IMR-90 (cell line): ENCODE data around the gene H3-3A.

Source experiments
- MAZ ChIP-seq: IDR thresholded peaks from 2 replicates; pipeline ENCODE4 v1.6.1; 2012; ENCODE audit warnings: low read depth, mild to moderate bottlenecking, low read length, improper control_type of control experiment, moderate library complexity, borderline replicate concordance
- POLR2A ChIP-seq: IDR thresholded peaks from 2 replicates; pipeline ENCODE4 v1.6.1; 2012; ENCODE audit warnings: mild to moderate bottlenecking, low read depth, low read length
- TF ChIP-seq, protein P1 (sequence below): conservative IDR thresholded peaks from 2 replicates; pipeline ENCODE4 v1.5.1; 2012; ENCODE audit warnings: mild to moderate bottlenecking, low read depth, low read length, improper control_type of control experiment

DNA sequence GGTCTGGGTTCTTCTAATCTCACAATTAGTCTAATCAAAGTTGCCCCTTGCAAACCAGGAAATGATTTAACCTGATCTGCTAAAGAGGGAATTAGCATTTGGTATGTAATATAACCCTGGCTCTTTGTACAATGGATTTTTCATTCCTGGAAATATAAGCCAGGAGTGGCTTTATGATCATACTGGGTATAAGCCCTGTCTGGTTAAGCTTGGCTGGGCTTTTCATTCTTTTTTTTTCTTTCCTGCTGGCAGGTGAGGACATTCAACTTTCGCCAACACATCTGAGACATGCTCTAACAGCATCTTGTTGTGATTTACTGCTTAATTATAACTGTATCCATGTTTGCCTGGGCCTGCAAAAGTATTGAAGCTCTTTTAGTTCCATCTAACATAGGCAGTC, 42.9 kb upstream of the H3-3A start:
- TF ChIP-seq MAZ (no peak), POLR2A (no peak)
- TF ChIP-seq, protein P1, sequence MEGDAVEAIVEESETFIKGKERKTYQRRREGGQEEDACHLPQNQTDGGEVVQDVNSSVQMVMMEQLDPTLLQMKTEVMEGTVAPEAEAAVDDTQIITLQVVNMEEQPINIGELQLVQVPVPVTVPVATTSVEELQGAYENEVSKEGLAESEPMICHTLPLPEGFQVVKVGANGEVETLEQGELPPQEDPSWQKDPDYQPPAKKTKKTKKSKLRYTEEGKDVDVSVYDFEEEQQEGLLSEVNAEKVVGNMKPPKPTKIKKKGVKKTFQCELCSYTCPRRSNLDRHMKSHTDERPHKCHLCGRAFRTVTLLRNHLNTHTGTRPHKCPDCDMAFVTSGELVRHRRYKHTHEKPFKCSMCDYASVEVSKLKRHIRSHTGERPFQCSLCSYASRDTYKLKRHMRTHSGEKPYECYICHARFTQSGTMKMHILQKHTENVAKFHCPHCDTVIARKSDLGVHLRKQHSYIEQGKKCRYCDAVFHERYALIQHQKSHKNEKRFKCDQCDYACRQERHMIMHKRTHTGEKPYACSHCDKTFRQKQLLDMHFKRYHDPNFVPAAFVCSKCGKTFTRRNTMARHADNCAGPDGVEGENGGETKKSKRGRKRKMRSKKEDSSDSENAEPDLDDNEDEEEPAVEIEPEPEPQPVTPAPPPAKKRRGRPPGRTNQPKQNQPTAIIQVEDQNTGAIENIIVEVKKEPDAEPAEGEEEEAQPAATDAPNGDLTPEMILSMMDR: no peak
